SK-N-SH treated with all-trans-retinoic acid at 6 μM for 48 hours (cell line): ENCODE results near the gene APLF.

Source experiments
- CSDC2 ChIP-seq: fragments of 250-450 bp; sonication (Bioruptor Pico); IDR thresholded peaks from 2 replicates; pipeline ENCODE4 v1.5.0; 2020; ENCODE audit warnings: mild to moderate bottlenecking, moderate library complexity
- POU6F1 ChIP-seq: fragments of 250-450 bp; sonication (Bioruptor Pico); IDR thresholded peaks from 2 replicates; pipeline ENCODE4 v1.8.0; 2021; ENCODE audit warnings: low read depth, mild to moderate bottlenecking, moderate library complexity, borderline replicate concordance
- ZNF70 ChIP-seq: fragments of 450-650 bp; formaldehyde crosslinking; IDR thresholded peaks from 2 replicates; pipeline ENCODE4 v1.5.0; 2020; ENCODE audit warnings: mild to moderate bottlenecking, moderate library complexity

- no peak for TF ChIP-seq ZNF70 (CRISPR knock-in tag)
- no peak for TF ChIP-seq CSDC2 (CRISPR knock-in tag)
- no peak for TF ChIP-seq POU6F1 (CRISPR knock-in tag)
Observed at GRCh38 chr2:68432696-68433658, 34.4 kb upstream of the APLF start.
